HG03575 (cell line): Measurements from ENCODE around the gene AFDN.

Experiments used
- ATAC-seq: cut with Tn5 transposase; IDR thresholded peaks from one replicate; pipeline ENCODE4 v1.9.1; 2021; ENCODE audit not compliant: unreplicated experiment, insufficient number of reproducible peaks, low FRiP score; ENCODE audit errors: extremely low read depth

AFDN gene

DNA sequence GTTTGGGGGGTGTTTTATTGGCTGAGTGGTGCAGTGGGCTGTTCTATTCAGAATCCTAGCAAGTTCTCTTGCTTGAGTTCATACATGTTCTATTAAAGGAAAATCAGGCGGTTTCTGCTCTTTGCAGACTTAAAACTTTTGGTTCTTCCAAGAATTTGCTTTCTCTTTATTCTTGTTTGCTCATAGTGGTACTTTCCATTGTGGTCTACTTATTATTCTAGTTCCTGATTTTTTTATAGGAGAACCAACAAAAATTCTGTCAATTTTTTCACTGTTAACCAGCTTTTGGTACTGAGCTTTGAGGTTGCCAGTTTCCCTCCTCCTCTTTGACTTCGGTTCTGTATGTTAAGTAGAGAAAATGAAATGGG is 6.7 kb downstream of the AFDN start:
- no peak for ATAC-seq

DNA sequence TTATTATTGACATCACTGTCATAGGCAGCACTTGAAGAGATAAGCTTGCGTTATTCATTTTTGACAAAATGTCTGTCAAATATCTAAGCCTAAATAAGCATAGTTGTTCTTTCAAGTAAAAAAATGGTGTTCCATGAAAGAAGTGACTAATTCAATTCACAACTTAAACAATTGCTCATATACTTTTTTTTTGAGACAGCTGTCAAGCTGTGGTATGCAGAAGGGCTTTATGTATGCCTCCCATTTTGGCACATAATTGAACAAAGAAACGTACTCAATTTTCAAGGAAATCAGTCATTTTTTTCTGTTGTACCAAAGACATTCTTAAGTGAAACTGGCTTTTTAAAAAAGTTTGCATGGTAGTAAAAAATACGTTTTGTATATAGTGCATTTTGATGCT is 8.5 kb downstream of the AFDN start:
- no peak for ATAC-seq

GRCh38 chr6:167836721-167837120 is 10.0 kb downstream of the AFDN start:
- no peak for ATAC-seq

DNA sequence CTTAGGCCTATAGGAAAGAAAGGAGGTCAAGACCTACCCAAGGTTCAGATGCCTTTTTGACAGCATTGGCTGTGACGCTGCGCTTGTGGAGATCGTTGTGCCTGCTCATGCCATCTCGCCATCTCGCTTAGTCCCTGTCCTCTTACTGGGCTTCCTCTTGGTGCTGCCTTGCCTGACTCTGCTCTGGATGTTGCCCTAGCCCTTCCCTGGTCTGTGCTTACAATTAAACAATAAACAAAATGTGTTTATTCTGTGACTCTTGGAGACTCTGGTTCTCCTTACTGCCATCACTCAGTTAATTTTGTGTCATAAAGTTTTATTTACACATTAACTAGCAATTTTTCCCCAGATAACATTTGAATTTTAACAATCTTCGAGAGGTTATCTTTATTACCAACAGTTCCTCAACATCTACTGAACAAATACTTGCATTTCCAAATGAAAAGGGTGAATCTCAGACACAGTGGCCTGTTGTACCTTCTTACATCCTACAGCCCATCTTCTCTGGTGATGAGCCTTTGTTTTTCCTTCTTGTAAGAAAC is 11.6 kb downstream of the AFDN start:
- ATAC-seq: no peak

DNA sequence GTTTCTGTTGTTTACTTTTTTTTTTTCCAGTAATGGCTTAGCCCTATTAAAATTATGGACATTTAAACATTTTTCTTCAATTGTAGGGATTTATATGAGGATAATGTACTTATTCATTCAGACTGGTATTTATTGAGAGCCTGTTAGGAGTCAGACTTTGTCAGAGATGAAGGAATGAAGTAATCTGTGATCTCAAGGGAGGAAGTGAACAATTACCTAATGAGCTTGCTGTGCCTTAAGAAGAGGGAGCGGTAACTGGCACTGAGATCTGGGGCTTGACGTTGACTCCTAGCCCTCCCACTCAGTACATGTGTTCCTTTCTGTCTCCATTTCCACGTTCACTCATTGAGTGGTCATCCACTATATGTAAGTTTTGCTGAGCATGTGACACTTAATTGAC is 12.6 kb downstream of the AFDN start:
- no peak for ATAC-seq

- no peak for ATAC-seq
These were observed 13.0 kb downstream of the AFDN start for GRCh38 chr6:167839755-167840154.

- ATAC-seq: no peak
These were observed 13.4 kb downstream of the AFDN start for GRCh38 chr6:167840160-167840525.

GRCh38 chr6:167840526-167841179 is 13.9 kb downstream of the AFDN start:
- no peak for ATAC-seq

DNA sequence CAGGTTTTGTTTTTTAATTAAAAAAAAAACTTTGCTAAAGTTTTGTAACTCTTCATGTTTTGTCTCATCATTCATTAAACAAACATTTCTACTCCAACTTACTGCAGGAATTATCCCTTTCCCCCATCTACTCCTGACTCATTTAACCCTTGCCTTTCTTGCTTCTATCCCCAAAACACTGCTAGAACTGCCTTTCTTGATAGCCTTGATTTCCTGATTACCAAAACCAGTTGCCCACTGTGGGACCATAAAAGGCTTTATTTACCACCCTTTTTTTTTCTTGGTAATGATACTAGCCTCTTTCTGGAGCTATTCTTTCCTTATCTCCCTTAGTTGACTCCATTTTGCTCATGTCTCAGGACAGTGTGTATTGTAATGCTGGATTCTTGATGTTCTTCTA is 15.3 kb downstream of the AFDN start:
- no peak for ATAC-seq

- no peak for ATAC-seq
These were observed 15.7 kb downstream of the AFDN start for GRCh38 chr6:167842457-167842856.

- ATAC-seq: no peak
These were observed 16.3 kb downstream of the AFDN start for GRCh38 chr6:167843023-167843422.

DNA sequence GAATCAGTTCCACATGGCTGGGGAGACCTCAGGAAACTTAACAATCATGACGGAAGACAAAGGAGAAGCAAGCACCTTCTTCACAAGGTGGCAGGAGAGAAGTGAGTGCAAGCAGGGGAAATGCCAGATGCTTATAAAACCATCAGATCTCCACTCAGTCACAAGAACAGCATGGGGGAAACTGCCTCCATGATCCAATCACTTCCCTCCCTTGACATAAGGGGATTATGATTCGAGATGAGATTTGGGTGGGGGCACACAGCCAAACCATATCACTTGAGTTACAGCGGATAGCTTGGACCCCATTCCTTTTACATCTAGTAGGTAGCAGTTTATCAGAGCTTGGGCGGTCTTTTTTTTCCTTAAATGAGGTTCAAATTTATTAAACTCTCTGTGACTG is 19.1 kb downstream of the AFDN start:
- no peak for ATAC-seq

- no peak for ATAC-seq
These were observed 20.4 kb downstream of the AFDN start for GRCh38 chr6:167846997-167847606.

DNA sequence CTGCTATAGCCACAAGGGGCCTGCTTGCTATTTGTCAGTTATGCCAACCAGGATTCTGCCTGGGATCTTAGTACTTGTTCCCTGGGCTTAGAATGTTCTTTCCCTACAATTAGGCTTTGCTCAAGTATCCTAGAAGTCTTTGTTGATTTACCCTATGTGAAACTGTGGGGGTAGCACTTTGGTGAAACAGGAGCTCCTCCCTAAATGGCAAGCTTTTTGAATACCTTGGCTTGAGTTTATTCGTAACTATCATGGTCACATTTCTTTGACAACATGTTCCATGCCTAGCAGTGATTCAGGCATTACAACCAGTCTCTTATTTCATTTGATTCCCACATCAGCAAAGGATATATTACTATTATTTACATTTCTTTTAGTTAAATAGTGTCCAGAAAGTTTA is 21.2 kb downstream of the AFDN start:
- ATAC-seq: no peak

DNA sequence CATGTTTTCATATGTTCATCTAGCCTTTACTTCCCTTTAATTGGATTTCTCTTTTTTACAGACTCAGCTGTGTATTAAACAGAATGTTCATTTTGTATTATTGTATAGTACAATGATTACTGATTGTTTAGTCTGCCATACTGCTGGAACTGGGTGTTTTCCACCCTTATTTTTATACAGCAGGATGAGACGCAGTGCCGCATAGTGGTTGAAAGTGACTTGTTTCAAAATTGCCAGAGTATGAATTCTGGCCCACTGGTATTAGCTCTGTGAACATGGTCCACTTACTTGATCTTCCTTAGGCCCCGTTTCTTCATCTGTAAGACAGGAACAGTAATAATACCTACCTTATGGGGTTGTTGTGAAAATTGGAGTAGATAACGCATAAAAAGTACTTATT is 22.1 kb downstream of the AFDN start:
- no peak for ATAC-seq

DNA sequence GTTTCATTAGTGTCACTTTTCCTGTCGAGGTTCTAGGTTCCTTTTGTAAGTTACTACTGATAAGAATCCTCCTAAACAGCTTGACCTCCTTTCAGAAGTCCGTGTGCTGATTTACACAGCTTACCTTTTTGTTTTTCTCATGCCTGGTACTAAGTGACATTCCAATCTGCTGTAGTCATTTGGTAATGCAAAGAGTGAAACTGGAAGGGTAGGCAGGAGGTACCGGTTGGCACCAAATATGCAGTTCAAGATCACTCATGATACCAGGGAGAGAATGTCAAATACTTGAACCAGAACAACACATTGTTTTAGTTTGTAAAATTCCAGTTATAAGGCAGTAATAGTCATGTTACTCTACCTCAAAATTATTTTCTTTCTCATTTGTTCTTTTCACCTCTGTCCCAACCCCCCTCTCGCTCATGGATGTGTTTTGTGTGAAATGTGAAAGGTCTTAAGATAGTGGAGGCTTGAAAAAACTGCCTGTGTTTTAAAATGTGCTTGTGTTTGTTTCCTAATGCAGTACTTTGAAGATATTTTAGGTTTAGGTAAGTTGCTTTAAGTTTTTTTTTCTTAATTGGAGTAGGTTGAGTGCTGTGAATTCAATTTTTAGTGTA is 23.2 kb downstream of the AFDN start:
- no peak for ATAC-seq

DNA sequence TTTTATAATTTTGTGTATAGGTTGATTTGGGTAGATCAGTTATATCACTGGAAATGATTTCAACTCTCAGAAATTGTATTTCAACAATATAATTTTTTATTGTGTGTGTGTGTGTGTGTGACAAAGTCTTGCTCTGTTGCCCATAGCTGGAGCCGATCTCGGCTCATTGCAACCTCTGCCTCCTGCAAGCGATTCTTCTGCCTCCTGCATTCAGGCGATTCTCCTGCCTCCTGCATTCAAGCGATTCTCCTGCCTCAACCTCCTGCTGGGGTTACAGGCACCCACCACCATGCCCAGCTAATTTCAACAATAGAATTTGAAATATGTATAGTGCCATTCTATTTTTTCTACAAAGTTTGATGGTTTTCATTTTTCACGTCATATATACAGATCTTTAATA is 24.1 kb downstream of the AFDN start:
- no peak for ATAC-seq

- ATAC-seq: no peak
These were observed 24.8 kb downstream of the AFDN start for GRCh38 chr6:167851370-167851952.

GRCh38 chr6:167855825-167856425 is 29.2 kb downstream of the AFDN start:
- ATAC-seq: no peak

DNA sequence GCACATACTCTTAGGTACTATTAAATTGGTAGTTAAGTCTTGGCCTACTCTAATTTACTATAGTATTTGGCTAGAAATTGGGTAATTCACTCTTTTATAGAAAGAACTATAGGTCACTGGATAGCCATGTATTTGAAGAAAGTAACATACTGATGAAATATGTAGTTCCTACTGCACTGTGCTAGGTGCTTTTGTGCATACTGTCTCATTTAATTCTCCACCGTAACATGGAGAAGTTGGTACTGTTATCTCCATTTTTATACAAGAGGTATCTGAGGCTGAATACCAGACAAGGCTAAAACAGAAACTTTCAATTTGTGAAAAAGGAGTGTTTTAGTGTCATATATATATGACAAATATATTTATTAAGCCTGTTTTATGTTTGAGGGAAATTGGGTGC is 29.8 kb downstream of the AFDN start:
- no peak for ATAC-seq
